HepG2 (cell line): ENCODE data around the gene SPAG4. TPM values are rescaled to one million over a fixed set of nuclear protein-coding genes. Genes with fewer than 3 reads are reported as not detected.

Source experiments
- BHLHE40 ChIP-seq: IDR thresholded peaks from 2 replicates; pipeline ENCODE4 v1.6.1; 2011; ENCODE audit warnings: low read length, improper control_type of control experiment
- DMAP1 ChIP-seq: IDR thresholded peaks from 2 replicates; pipeline ENCODE4 v1.6.1; 2016
- EEA1 ChIP-seq: sonication (generic); formaldehyde crosslinking; IDR thresholded peaks from 2 replicates; pipeline ENCODE4 v1.5.1; 2020; ENCODE audit warnings: mild to moderate bottlenecking, missing genetic modification reagents, borderline replicate concordance
- FOXJ3 ChIP-seq: sonication (generic); formaldehyde crosslinking; IDR thresholded peaks from 2 replicates; pipeline ENCODE4 v1.4.0; 2020; ENCODE audit warnings: missing genetic modification reagents, mild to moderate bottlenecking, borderline replicate concordance
- FOXP1 ChIP-seq, 2 experiments: fragments of 450-650 bp in 1 of 2; IDR thresholded peaks; 2 replicates each; pipeline ENCODE4 v1.6.1; 2017 to 2018; ENCODE audit warnings: antibody characterized with exemption in 1 of 2
- MTA3 ChIP-seq: sonication (generic); formaldehyde crosslinking; IDR thresholded peaks from 2 replicates; pipeline ENCODE4 v1.4.0; 2020; ENCODE audit warnings: missing genetic modification reagents
- MXD4 ChIP-seq: IDR thresholded peaks from 2 replicates; pipeline ENCODE4 v1.6.1; 2016; ENCODE audit warnings: mild to moderate bottlenecking, missing biosample characterization, missing genetic modification reagents
- NFKBIZ ChIP-seq: IDR thresholded peaks from 2 replicates; pipeline ENCODE4 v1.6.1; 2018; ENCODE audit warnings: missing genetic modification reagents, missing compliant biosample characterization
- NR1H2 ChIP-seq: sonication (generic); formaldehyde crosslinking; IDR thresholded peaks from 2 replicates; pipeline ENCODE4 v1.8.1; 2022; ENCODE audit warnings: low read depth, missing genetic modification reagents, borderline replicate concordance
- TCF12 ChIP-seq, 2 experiments: fragments of 450-650 bp in 1 of 2; sonication (generic) in 1 of 2; formaldehyde crosslinking in 1 of 2; IDR thresholded peaks; 2 replicates each; pipeline versions ENCODE4 v1.6.1 to v1.8.0; 2017 to 2022; ENCODE audit warnings: antibody characterized with exemption in 1 of 2, mild to moderate bottlenecking in 1 of 2, missing genetic modification reagents in 1 of 2, moderate library complexity in 1 of 2
- ZBTB38 ChIP-seq: sonication (generic); formaldehyde crosslinking; IDR thresholded peaks from 2 replicates; pipeline ENCODE4 v1.5.1; 2020; ENCODE audit warnings: mild to moderate bottlenecking, missing genetic modification reagents
- ZNF776 ChIP-seq: sonication (generic); formaldehyde crosslinking; IDR thresholded peaks from 2 replicates; pipeline ENCODE4 v1.4.0; 2020; ENCODE audit warnings: mild to moderate bottlenecking, missing genetic modification reagents
- polyA plus RNA-seq, 8 experiments: library from polyadenylated mRNA; depleted of rRNA in 3 of 8; stranded (reverse) in 7 of 8; unstranded in 1 of 8; fragments of >200 nt; fragmentation: Illumina TruSeq in 4 of 8; extraction: Trizol in 4 of 8; gene quantifications; 2 replicates each; pipeline versions ENCODE4 v1.2.1 to v1.2.3, GENCODE V29; 2011 to 2016; ENCODE audit warnings: low read depth in 4 of 8, missing spikeins in 1 of 8, mixed read lengths in 1 of 8; ENCODE audit not compliant: insufficient read depth in 1 of 8
- total RNA-seq, 5 experiments: library from RNA; depleted of rRNA; stranded (reverse); fragments of >200 nt; fragmentation: Illumina TruSeq; extraction: Trizol; gene quantifications; 2 replicates each; pipeline ENCODE4 v1.2.3, GENCODE V29; 2016; ENCODE audit warnings: low read depth in 1 of 5
- TF ChIP-seq, protein P1 (sequence below): sonication (generic); formaldehyde crosslinking; IDR thresholded peaks from 2 replicates; pipeline ENCODE4 v1.4.0; 2020; ENCODE audit warnings: missing genetic modification reagents
- TF ChIP-seq, protein P2 (sequence below): sonication (generic); formaldehyde crosslinking; IDR thresholded peaks from 2 replicates; pipeline ENCODE4 v1.8.0; 2022; ENCODE audit warnings: missing genetic modification reagents, mild to moderate bottlenecking, borderline replicate concordance
- TF ChIP-seq, protein P3 (sequence below): sonication (generic); formaldehyde crosslinking; IDR thresholded peaks from 2 replicates; pipeline ENCODE4 v1.5.0; 2020; ENCODE audit warnings: mild to moderate bottlenecking, missing genetic modification reagents
- TF ChIP-seq, protein P4 (sequence below): sonication (generic); formaldehyde crosslinking; IDR thresholded peaks from one replicate; pipeline ENCODE4 v1.5.1; 2020; ENCODE audit warnings: mild to moderate bottlenecking, missing genetic modification reagents; ENCODE audit errors: not compliant biosample characterization

Gene SPAG4
- total and polyA plus RNA-seq, 2 of the 13 experiments (the other 11 are each of a cell fraction or from before 2014, with no cell fraction given), result 5.8 to 137 TPM

DNA sequence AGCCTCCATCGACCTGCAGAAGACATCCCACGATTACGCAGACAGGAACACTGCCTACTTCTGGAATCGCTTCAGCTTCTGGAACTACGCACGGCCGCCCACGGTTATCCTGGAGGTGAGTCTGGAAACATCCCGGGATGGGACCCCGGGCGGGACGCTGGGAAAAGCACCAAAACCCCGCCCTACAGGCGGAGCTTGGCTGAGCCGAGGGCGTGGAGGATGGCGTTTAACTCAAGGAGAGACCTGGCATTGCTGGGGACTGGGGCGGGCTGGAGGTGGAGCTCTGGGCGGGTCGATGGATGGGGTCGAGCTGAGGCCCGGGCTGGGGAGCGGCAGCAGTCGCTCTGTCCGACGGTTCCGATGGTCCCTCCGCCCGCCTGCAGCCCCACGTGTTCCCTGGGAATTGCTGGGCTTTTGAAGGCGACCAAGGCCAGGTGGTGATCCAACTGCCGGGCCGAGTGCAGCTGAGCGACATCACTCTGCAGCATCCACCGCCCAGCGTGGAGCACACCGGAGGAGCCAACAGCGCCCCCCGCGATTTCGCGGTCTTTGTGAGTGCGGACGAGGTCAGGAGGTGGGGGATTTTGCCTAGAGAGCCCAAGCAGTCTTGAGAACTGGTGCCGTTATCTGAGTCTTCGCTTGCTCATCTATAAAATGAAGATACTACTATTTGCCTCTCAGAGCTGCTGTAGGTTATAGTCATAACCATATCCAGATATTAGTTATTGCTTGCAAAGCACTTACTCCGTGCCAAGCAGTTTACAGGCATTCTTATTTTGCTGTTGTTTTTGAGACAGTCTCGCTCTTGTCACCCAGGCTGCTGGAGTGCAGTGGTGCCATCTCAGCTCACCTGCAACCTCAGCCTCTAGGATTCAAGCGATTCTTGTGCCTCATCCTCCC, 3.8 kb downstream of the SPAG4 start (continued):
- TF ChIP-seq, protein P1, sequence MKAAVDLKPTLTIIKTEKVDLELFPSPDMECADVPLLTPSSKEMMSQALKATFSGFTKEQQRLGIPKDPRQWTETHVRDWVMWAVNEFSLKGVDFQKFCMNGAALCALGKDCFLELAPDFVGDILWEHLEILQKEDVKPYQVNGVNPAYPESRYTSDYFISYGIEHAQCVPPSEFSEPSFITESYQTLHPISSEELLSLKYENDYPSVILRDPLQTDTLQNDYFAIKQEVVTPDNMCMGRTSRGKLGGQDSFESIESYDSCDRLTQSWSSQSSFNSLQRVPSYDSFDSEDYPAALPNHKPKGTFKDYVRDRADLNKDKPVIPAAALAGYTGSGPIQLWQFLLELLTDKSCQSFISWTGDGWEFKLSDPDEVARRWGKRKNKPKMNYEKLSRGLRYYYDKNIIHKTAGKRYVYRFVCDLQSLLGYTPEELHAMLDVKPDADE, result 0 out of 2 replicates have a peak, but pooled peaks have one; percentile 73
- TF ChIP-seq ZNF776 (CRISPR knock-in tag) (peak; percentile 98), NR1H2 (CRISPR knock-in tag) (peak; percentile 55; the same call in 1 of the 2 replicates), FOXJ3 (CRISPR knock-in tag) (peak; percentile 79; the same call in 1 of the 2 replicates), FOXP1 (IDR thresholded peaks at IDR 0.05) (no peak), FOXP1 (CRISPR knock-in tag; IDR thresholded peaks at IDR 0.05) (0 out of 2 replicates have a peak, but pooled peaks have one; percentile 16), TCF12 (IDR thresholded peaks at IDR 0.05) (no peak), TCF12 (CRISPR knock-in tag; IDR thresholded peaks at IDR 0.05) (peak; percentile 95; the same call in 1 of the 2 replicates), BHLHE40 (peak; percentile 36; the same call in 1 of the 2 replicates), DMAP1 (peak; percentile 93), ZBTB38 (CRISPR knock-in tag) (peak; percentile 97), NFKBIZ (no peak), MTA3 (CRISPR knock-in tag) (no peak), EEA1 (peak; percentile 99), MXD4 (CRISPR knock-in tag) (peak; percentile 98)
- TF ChIP-seq, protein P2, sequence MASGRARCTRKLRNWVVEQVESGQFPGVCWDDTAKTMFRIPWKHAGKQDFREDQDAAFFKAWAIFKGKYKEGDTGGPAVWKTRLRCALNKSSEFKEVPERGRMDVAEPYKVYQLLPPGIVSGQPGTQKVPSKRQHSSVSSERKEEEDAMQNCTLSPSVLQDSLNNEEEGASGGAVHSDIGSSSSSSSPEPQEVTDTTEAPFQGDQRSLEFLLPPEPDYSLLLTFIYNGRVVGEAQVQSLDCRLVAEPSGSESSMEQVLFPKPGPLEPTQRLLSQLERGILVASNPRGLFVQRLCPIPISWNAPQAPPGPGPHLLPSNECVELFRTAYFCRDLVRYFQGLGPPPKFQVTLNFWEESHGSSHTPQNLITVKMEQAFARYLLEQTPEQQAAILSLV (CRISPR knock-in tag), result peak; percentile 97
- TF ChIP-seq, protein P3, sequence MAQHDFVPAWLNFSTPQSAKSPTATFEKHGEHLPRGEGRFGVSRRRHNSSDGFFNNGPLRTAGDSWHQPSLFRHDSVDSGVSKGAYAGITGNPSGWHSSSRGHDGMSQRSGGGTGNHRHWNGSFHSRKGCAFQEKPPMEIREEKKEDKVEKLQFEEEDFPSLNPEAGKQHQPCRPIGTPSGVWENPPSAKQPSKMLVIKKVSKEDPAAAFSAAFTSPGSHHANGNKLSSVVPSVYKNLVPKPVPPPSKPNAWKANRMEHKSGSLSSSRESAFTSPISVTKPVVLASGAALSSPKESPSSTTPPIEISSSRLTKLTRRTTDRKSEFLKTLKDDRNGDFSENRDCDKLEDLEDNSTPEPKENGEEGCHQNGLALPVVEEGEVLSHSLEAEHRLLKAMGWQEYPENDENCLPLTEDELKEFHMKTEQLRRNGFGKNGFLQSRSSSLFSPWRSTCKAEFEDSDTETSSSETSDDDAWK (CRISPR knock-in tag), result no peak
- TF ChIP-seq, protein P4, sequence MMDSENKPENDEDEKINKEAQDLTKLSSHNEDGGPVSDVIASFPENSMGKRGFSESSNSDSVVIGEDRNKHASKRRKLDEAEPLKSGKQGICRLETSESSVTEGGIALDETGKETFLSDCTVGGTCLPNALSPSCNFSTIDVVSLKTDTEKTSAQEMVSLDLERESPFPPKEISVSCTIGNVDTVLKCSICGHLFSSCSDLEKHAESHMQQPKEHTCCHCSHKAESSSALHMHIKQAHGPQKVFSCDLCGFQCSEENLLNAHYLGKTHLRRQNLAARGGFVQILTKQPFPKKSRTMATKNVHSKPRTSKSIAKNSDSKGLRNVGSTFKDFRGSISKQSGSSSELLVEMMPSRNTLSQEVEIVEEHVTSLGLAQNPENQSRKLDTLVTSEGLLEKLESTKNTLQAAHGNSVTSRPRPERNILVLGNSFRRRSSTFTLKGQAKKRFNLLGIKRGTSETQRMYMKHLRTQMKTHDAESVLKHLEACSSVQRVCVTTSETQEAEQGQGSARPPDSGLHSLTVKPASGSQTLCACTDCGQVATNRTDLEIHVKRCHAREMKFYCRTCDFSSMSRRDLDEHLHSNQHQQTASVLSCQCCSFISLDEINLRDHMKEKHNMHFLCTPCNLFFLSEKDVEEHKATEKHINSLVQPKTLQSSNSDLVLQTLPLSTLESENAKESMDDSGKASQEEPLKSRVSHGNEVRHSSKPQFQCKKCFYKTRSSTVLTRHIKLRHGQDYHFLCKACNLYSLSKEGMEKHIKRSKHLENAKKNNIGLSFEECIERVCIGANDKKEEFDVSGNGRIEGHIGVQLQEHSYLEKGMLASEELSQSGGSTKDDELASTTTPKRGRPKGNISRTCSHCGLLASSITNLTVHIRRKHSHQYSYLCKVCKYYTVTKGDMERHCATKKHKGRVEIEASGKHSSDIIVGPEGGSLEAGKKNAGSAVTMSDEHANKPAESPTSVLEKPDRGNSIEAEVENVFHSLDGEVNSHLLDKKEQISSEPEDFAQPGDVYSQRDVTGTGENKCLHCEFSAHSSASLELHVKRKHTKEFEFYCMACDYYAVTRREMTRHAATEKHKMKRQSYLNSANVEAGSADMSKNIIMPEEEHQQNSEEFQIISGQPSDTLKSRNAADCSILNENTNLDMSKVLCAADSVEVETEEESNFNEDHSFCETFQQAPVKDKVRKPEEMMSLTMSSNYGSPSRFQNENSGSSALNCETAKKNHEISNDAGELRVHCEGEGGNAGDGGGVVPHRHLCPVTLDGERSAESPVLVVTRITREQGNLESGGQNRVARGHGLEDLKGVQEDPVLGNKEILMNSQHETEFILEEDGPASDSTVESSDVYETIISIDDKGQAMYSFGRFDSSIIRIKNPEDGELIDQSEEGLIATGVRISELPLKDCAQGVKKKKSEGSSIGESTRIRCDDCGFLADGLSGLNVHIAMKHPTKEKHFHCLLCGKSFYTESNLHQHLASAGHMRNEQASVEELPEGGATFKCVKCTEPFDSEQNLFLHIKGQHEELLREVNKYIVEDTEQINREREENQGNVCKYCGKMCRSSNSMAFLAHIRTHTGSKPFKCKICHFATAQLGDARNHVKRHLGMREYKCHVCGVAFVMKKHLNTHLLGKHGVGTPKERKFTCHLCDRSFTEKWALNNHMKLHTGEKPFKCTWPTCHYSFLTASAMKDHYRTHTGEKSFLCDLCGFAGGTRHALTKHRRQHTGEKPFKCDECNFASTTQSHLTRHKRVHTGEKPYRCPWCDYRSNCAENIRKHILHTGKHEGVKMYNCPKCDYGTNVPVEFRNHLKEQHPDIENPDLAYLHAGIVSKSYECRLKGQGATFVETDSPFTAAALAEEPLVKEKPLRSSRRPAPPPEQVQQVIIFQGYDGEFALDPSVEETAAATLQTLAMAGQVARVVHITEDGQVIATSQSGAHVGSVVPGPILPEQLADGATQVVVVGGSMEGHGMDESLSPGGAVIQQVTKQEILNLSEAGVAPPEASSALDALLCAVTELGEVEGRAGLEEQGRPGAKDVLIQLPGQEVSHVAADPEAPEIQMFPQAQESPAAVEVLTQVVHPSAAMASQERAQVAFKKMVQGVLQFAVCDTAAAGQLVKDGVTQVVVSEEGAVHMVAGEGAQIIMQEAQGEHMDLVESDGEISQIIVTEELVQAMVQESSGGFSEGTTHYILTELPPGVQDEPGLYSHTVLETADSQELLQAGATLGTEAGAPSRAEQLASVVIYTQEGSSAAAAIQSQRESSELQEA (CRISPR knock-in tag), result peak; percentile 89
